ENCODE data around the gene MYO1E.

The MYO1E gene

DNA sequence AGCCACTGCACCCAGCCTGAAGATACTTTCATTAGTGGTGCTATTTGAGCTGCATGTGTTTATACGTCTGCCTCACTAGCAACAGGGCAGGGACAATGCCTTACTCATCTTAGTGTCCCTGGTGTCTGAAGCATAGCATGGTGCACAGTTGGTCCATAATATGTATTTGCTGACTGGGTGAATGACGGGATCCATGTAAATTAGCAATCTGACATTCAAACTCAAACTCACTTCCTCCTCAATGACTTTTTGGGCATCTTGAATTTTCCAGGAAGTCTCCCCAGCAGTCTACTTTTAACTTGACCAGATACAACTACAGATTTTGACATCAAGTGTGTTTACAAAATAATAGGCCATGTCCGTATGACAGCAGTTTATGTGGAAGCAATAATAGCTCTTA lies 169.0 kb downstream of the MYO1E start:
- H3K4me3 ChIP-seq (ENCODE audit: low read length): no peak overlapping the region
- no peak for DNase-seq (ENCODE audit: low read depth)
- TF ChIP-seq, protein P1, sequence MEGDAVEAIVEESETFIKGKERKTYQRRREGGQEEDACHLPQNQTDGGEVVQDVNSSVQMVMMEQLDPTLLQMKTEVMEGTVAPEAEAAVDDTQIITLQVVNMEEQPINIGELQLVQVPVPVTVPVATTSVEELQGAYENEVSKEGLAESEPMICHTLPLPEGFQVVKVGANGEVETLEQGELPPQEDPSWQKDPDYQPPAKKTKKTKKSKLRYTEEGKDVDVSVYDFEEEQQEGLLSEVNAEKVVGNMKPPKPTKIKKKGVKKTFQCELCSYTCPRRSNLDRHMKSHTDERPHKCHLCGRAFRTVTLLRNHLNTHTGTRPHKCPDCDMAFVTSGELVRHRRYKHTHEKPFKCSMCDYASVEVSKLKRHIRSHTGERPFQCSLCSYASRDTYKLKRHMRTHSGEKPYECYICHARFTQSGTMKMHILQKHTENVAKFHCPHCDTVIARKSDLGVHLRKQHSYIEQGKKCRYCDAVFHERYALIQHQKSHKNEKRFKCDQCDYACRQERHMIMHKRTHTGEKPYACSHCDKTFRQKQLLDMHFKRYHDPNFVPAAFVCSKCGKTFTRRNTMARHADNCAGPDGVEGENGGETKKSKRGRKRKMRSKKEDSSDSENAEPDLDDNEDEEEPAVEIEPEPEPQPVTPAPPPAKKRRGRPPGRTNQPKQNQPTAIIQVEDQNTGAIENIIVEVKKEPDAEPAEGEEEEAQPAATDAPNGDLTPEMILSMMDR (IDR thresholded peaks at IDR 0.05; ENCODE audit: insufficient read depth, low read depth, low read length, missing control alignments): no peak

DNA sequence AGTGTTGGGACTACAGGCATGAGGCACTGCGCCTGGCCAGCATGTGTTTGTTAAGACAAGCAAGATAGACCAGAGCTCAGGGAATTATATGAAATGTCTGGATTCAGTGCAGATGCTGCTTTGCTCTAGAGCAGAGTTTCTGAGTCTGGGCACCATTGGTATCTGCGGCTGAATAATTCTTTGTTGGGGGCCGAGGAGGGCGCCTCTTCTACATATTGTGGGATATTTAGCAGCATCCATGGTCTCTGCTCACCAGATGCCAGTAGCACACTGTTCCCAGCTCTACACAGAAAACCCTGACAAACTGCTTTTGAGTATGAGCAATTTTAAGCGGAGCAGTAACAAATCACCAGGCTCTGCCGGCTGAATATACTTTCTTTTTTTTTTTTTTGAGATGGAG lies 169.7 kb downstream of the MYO1E start:
- no peak for DNase-seq (ENCODE audit: low read depth)
- TF ChIP-seq, protein P1 (IDR thresholded peaks at IDR 0.05; ENCODE audit: insufficient read depth, low read depth, low read length, missing control alignments): no peak

DNA sequence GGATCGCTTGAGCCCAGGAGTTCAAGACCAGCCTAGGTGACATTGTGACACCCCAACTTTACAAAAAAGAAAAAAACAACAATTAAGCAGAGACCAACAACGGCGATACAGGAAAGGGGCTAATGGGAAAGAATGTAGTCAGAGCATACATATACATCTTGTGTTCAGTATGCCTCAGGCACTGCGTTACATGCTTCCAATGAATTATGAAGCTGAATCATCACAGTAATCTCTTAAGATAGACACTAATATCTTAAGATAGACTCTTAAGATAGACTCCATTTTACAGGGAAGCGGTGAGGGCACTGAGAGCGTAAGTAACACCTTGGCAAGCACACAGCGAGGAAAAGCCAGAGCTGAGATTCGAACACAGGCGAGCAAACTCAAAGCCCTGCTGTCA lies 172.1 kb downstream of the MYO1E start:
- TF ChIP-seq, protein P1 (IDR thresholded peaks at IDR 0.05; ENCODE audit: insufficient read depth, low read depth, low read length, missing control alignments): no peak
- no peak overlapping the region for H3K4me3 ChIP-seq (ENCODE audit: low read length)
- DNase-seq (ENCODE audit: low read depth): peak; percentile 63

More for the DNA sequence above, 169.7 kb downstream of the MYO1E start:
- no peak overlapping the region for H3K4me3 ChIP-seq (ENCODE audit: low read length)

DNA sequence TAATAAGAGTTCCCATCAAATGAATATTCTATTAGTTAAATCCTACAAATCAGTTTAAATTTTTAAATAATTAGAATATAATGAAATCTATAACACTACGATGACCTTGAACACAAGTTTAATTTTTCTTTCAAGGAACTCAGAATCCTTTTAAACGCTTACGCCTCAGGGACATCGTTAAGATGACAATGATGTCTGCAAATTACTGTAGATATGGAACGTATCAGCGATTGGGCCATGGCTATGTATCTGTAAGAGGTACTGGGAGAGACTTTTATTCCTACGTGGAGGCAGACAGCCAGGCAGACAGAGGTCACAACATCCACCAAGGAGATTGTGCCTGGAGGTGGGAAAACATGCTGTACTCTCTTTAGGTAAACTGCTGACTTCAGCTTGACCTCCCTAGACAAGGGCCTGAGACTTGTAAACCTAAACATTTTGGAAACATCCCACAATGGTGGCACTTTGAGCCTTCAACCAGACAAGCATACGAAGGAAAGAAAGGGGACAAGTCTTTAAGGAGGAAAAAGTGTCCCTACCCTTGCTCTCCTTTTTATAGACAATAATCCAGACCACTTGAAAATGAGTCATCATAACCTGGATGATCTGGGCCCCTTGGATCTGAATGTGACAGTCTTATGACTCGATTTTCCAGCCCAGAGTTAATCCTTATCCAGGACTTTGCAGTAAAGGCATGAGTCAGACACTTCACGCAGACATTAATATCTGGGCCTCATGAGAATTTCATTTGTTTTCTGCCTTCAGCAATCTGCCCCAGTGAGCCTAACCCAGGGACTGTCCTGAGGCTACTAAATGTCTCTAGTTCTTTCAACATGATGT lies 172.8 kb downstream of the MYO1E start:
- peak; percentile 70 for DNase-seq (ENCODE audit: low read depth)
- no peak overlapping the region for H3K4me3 ChIP-seq (ENCODE audit: low read length)
- TF ChIP-seq, protein P1 (IDR thresholded peaks at IDR 0.05; ENCODE audit: insufficient read depth, low read depth, low read length, missing control alignments): no peak

DNA sequence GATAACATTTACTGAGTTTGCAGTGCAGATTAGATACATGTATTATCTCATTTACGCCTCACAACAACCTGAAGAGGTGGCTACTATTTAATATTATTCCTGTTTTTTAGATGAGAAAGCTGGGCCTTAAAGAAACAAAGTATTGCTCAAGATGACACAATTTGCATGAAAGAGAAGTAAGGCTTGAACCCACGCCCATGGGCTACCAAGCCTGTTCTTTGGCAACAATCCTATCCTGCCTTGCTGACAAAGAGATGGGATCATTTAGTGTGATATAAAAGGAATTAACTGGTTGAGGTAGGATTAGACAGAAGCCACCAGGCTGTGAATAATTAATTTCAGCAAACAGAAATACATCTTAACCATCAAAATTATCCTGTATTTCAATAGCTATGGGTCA lies 175.2 kb downstream of the MYO1E start:
- TF ChIP-seq, protein P1 (IDR thresholded peaks at IDR 0.05; ENCODE audit: insufficient read depth, low read depth, low read length, missing control alignments): no peak
- peak; percentile 47 for DNase-seq (ENCODE audit: low read depth)
- no peak overlapping the region for H3K4me3 ChIP-seq (ENCODE audit: low read length)

DNA sequence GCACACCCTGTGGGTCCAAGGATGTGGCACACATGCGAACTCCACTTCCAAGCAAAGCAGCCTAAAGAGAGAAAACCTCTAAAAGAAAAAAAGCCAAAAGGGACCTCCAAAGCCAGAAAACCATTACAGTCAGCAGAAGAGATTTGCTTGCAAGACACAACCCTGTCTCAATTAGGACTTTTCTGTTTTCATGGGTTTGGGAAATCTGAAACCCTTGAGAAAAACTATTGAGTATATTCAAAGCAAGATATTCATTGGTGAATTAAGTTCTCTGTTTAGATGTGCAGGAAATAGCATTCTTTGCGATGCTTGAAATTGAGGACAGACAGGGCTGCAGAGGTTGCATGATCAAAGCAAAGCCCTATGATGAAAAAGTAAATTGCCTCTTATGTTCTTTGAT lies 176.3 kb downstream of the MYO1E start:
- no peak overlapping the region for H3K4me3 ChIP-seq (ENCODE audit: low read length)
- DNase-seq (ENCODE audit: low read depth): no peak
- TF ChIP-seq, protein P1 (IDR thresholded peaks at IDR 0.05; ENCODE audit: insufficient read depth, low read depth, low read length, missing control alignments): no peak

Measured in epithelial cell of esophagus (primary cell).